HG03103 (cell line): Measurements from ENCODE around the gene ATP9A.
"Not testable (repeated sequence)": the region's sequence is repeated elsewhere in the genome, so short reads cannot be mapped to it uniquely, and the experiment has no call there.

Experiments used
- ATAC-seq: cut with Tn5 transposase; IDR thresholded peaks from one replicate; pipeline ENCODE4 v1.9.1; 2021; ENCODE audit warnings: low read depth; ENCODE audit not compliant: unreplicated experiment

The ATP9A gene

GRCh38 chr20:51767867-51768758 lies at the start of gene ATP9A:
ATP9A (minus strand) TSS chr20:51768390; CDS start chr20:51768369, 21 bp downstream.
- no peak for ATAC-seq

- not testable (repeated sequence) for ATAC-seq
These were observed 48.7 kb upstream of the ATP9A start for GRCh38 chr20:51816856-51817255.

GRCh38 chr20:51815383-51816076 lies 47.3 kb upstream of the ATP9A start:
- ATAC-seq = no peak

- no peak for ATAC-seq
These were observed 44.7 kb upstream of the ATP9A start for GRCh38 chr20:51812861-51813260.

- no peak for ATAC-seq
These were observed 43.4 kb upstream of the ATP9A start for GRCh38 chr20:51811514-51812128.

GRCh38 chr20:51811042-51811355 lies 42.8 kb upstream of the ATP9A start:
- ATAC-seq = no peak

GRCh38 chr20:51810155-51811041 lies 42.2 kb upstream of the ATP9A start:
- no peak for ATAC-seq

- no peak for ATAC-seq
These were observed 39.6 kb upstream of the ATP9A start for GRCh38 chr20:51807720-51808250.

- ATAC-seq = no peak
These were observed 36.6 kb upstream of the ATP9A start for GRCh38 chr20:51804754-51805153.

GRCh38 chr20:51803148-51803854 lies 35.1 kb upstream of the ATP9A start:
- ATAC-seq = no peak

- ATAC-seq = no peak
These were observed 34.1 kb upstream of the ATP9A start, which contains the start of gene SALL4 for GRCh38 chr20:51802170-51802751. SALL4 (minus strand) TSS chr20:51802521; CDS start chr20:51802408, 113 bp downstream.

- no peak for ATAC-seq
These were observed 33.6 kb upstream of the ATP9A start for GRCh38 chr20:51801823-51802123.

GRCh38 chr20:51801122-51801822 lies 33.1 kb upstream of the ATP9A start:
- no peak for ATAC-seq

- no peak for ATAC-seq
These were observed 32.6 kb upstream of the ATP9A start for GRCh38 chr20:51800872-51801121.

- no peak for ATAC-seq
These were observed 32.1 kb upstream of the ATP9A start for GRCh38 chr20:51800060-51800871.

- ATAC-seq = no peak
These were observed 31.2 kb upstream of the ATP9A start for GRCh38 chr20:51799401-51799860.

- no peak for ATAC-seq
These were observed 29.3 kb upstream of the ATP9A start for GRCh38 chr20:51797357-51798025.

GRCh38 chr20:51796340-51796739 lies 28.1 kb upstream of the ATP9A start:
- no peak for ATAC-seq
